Breast epithelium (tissue), 4 donors: ENCODE data around the gene EEF1AKMT3. TPM values are rescaled to one million over a fixed set of nuclear protein-coding genes. Genes with fewer than 3 reads are reported as not detected.

Source experiments
- DNase-seq, 2 donors: peaks; one replicate each; pipeline ENCODE4 v3.0.0-alpha.2; 2019; ENCODE audit warnings: low spot score in 2 of 2
- H3K27ac ChIP-seq, 2 donors: fragments of 200-600 bp; sonication (generic) in 1 of 2; one replicate each; pipeline ENCODE4 v1.5.1; 2016 to 2019; ENCODE audit warnings: mild to moderate bottlenecking in 1 of 2
- H3K27me3 ChIP-seq, 2 donors: fragments of 200-600 bp; sonication (generic) in 1 of 2; one replicate each; pipeline versions ENCODE4 v1.5.1 to v1.6.0; 2017 to 2019; ENCODE audit warnings: control low read depth in 1 of 2, mild to moderate bottlenecking in 1 of 2
- H3K36me3 ChIP-seq: fragments of 200-600 bp; one replicate; pipeline ENCODE4 v1.5.1; 2019
- H3K4me1 ChIP-seq, 2 donors: fragments of 200-600 bp; sonication (generic); one replicate each; pipeline ENCODE4 v1.5.1; 2016 to 2019; ENCODE audit warnings: control low read depth in 1 of 2
- H3K4me3 ChIP-seq, 3 donors: fragments of 200-600 bp; sonication (generic); 1 replicate in 2 of 3; 2 replicates in 1 of 3; pipeline ENCODE4 v1.5.1; 2016 to 2019; ENCODE audit warnings: mild to moderate bottlenecking in 3 of 3, moderate library complexity in 2 of 3
- H3K9me3 ChIP-seq, 2 donors: fragments of 200-600 bp; sonication (generic) in 1 of 2; one replicate each; pipeline ENCODE4 v1.5.1; 2016 to 2019; ENCODE audit warnings: control low read depth in 1 of 2
- POLR2A ChIP-seq: fragments of 450-650 bp; IDR thresholded peaks from one replicate; pipeline ENCODE4 v1.6.1; 2016; ENCODE audit warnings: antibody characterized with exemption, mild to moderate bottlenecking, moderate library complexity
- POLR2AphosphoS5 ChIP-seq, 3 donors: sonication (generic); formaldehyde crosslinking; IDR thresholded peaks; one replicate each; pipeline ENCODE4 v1.6.1; 2017; ENCODE audit warnings: antibody characterized with exemption in 3 of 3
- intact Hi-C: fragments of 100-400 bp; cut with DNase I; formaldehyde crosslinking; loops from one replicate; pipeline ENCODE4 v1.15.1; 2023; ENCODE audit warnings: low total_unique reads
- total RNA-seq, 3 donors: library from RNA; depleted of rRNA; stranded (reverse); fragments of >200 nt; gene quantifications; one replicate each; pipeline ENCODE4 v1.1.0, GENCODE V29; 2016
- TF ChIP-seq, protein P1 (sequence below), 3 donors: fragments of 450-650 bp; IDR thresholded peaks; one replicate each; pipeline ENCODE4 v1.5.1; 2016 to 2017; ENCODE audit warnings: antibody characterized with exemption in 3 of 3, mild to moderate bottlenecking in 3 of 3, moderate library complexity in 3 of 3

Gene EEF1AKMT3
- total RNA-seq, 3 donors from 2014 or later = 15.7 to 18.1 (median 16.5) TPM

DNA sequence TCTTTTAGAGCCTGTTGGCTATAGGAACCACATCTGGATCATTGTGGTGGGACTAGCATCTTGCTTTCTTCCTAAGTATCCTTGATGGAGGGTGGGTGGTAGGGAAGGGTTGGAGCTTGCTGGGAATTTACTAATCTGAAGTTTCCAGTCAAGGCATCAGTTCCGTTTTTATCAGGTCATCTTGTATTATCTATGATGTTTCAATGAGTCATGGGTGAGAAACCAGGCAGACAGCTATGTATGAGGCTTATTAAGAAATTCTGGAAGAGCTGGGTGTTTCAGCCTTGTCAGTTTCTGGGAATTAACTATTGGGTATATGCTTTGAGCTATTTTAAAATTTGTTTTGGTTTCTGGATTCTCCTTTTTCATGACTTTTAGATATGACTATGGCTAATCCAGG is 21.5 kb downstream of the EEF1AKMT3 start:
- intact Hi-C loops = no loop called here
- TF ChIP-seq, protein P1, sequence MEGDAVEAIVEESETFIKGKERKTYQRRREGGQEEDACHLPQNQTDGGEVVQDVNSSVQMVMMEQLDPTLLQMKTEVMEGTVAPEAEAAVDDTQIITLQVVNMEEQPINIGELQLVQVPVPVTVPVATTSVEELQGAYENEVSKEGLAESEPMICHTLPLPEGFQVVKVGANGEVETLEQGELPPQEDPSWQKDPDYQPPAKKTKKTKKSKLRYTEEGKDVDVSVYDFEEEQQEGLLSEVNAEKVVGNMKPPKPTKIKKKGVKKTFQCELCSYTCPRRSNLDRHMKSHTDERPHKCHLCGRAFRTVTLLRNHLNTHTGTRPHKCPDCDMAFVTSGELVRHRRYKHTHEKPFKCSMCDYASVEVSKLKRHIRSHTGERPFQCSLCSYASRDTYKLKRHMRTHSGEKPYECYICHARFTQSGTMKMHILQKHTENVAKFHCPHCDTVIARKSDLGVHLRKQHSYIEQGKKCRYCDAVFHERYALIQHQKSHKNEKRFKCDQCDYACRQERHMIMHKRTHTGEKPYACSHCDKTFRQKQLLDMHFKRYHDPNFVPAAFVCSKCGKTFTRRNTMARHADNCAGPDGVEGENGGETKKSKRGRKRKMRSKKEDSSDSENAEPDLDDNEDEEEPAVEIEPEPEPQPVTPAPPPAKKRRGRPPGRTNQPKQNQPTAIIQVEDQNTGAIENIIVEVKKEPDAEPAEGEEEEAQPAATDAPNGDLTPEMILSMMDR (IDR thresholded peaks at IDR 0.05) = no peak
- TF ChIP-seq POLR2AphosphoS5 (IDR thresholded peaks at IDR 0.05) = no peak
- TF ChIP-seq POLR2A = no peak
- Histone ChIP-seq H3K36me3 (peaks cover 3% of the 10 kb centered on the region), H3K27ac (peak overlapping the region in 1 of 2 donors; percentile 13), H3K27me3 (no peaks in the 10 kb centered on the region), H3K4me1 (no peaks in the 10 kb centered on the region), H3K4me3 (no peak overlapping the region), H3K9me3 (no peaks in the 10 kb centered on the region)
- DNase-seq = no peak

DNA sequence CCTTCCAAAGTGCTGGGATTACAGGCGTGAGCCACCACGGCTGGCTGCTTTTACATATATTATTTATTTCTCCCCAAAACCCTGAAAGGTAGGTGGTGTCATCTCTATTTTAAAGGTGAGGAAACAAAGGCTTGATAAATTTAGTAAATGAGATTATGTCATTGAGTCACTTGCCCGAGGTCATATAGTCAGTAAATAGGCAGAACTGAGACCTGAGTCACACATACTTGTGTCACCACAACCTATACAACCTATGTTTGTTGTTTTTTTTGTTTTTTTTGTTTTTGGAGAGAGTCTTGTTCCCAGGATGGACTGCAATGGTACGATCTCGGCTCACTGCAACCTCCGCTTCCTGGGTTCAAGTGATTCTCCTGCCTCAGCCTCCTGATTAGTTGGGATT is 22.9 kb downstream of the EEF1AKMT3 start:
- H3K4me1 ChIP-seq = no peaks in the 10 kb centered on the region
- no peak overlapping the region for H3K4me3 ChIP-seq
- H3K9me3 ChIP-seq = no peaks in the 10 kb centered on the region
- H3K27ac ChIP-seq = no peak overlapping the region
- H3K27me3 ChIP-seq = no peaks in the 10 kb centered on the region
- no peak for TF ChIP-seq POLR2AphosphoS5 (IDR thresholded peaks at IDR 0.05)
- TF ChIP-seq, protein P1 (IDR thresholded peaks at IDR 0.05) = no peak
- no peak for TF ChIP-seq POLR2A
- no peaks in the 10 kb centered on the region for H3K36me3 ChIP-seq
- intact Hi-C loops = no loop called here
- DNase-seq = no peak

- intact Hi-C loops = no loop called here
- Histone ChIP-seq H3K4me3 (no peak overlapping the region), H3K27me3 (no peaks in the 10 kb centered on the region), H3K36me3 (no peaks in the 10 kb centered on the region), H3K4me1 (no peaks in the 10 kb centered on the region), H3K9me3 (no peaks in the 10 kb centered on the region), H3K27ac (peak overlapping the region in 1 of 2 donors; percentile 26)
- DNase-seq = no peak
- TF ChIP-seq POLR2A (no peak), POLR2AphosphoS5 (IDR thresholded peaks at IDR 0.05) (no peak)
- TF ChIP-seq, protein P1 (IDR thresholded peaks at IDR 0.05) = no peak
Observed at GRCh38 chr12:57796996-57797395, 24.6 kb downstream of the EEF1AKMT3 start.

GRCh38 chr12:57797933-57798332 is 25.5 kb downstream of the EEF1AKMT3 start:
- no peaks in the 10 kb centered on the region for H3K27me3 ChIP-seq
- no peaks in the 10 kb centered on the region for H3K9me3 ChIP-seq
- H3K36me3 ChIP-seq = no peaks in the 10 kb centered on the region
- TF ChIP-seq, protein P1 (IDR thresholded peaks at IDR 0.05) = no peak
- TF ChIP-seq POLR2A (no peak), POLR2AphosphoS5 (IDR thresholded peaks at IDR 0.05) (no peak)
- DNase-seq = no peak
- no peak overlapping the region for H3K4me3 ChIP-seq
- intact Hi-C loops = no loop called here
- peak overlapping the region; percentile 22 to 59 for H3K27ac ChIP-seq
- H3K4me1 ChIP-seq = no peaks in the 10 kb centered on the region

- H3K27me3 ChIP-seq = no peaks in the 10 kb centered on the region
- TF ChIP-seq POLR2AphosphoS5 (IDR thresholded peaks at IDR 0.05) = no peak
- TF ChIP-seq, protein P1 (IDR thresholded peaks at IDR 0.05) = no peak
- TF ChIP-seq POLR2A = no peak
- intact Hi-C loops = no loop called here
Observed at GRCh38 chr12:57800965-57801364, 28.6 kb downstream of the EEF1AKMT3 start.

More at GRCh38 chr12:57800965-57801364, 28.6 kb downstream of the EEF1AKMT3 start:
- DNase-seq = no peak
- Histone ChIP-seq H3K4me3 (no peak overlapping the region), H3K36me3 (no peaks in the 10 kb centered on the region), H3K9me3 (no peaks in the 10 kb centered on the region), H3K4me1 (no peaks in the 10 kb centered on the region), H3K27ac (no peak overlapping the region)
